Liver (tissue), 9 donors: ENCODE measurements around the gene MYBPH. TPM values are rescaled to one million over a fixed set of nuclear protein-coding genes. Genes with fewer than 3 reads are reported as not detected.

Source experiments
- DNase-seq: peaks from one replicate; pipeline ENCODE4 v3.0.0-alpha.2; 2017; ENCODE audit warnings: low spot score
- H3K27ac ChIP-seq, 2 donors: one replicate each; pipeline ENCODE4 v1.7.0; 2013; ENCODE audit warnings: inconsistent platforms in 2 of 2, low read length in 2 of 2, control low read depth in 1 of 2, low read depth in 1 of 2, mild to moderate bottlenecking in 1 of 2
- H3K27me3 ChIP-seq, 4 donors: one replicate each; pipeline versions ENCODE4 v1.6.1 to v1.7.0; 2013; ENCODE audit warnings: low read length in 3 of 4, inconsistent platforms in 1 of 4, mild to moderate bottlenecking in 1 of 4, moderate library complexity in 1 of 4; ENCODE audit not compliant: control insufficient read depth in 4 of 4, insufficient read depth in 4 of 4
- H3K36me3 ChIP-seq, 4 donors: one replicate each; pipeline versions ENCODE4 v1.6.1 to v1.7.0; 2013; ENCODE audit warnings: low read length in 3 of 4, mild to moderate bottlenecking in 3 of 4, low read depth in 1 of 4, moderate library complexity in 1 of 4; ENCODE audit not compliant: control insufficient read depth in 4 of 4, insufficient read depth in 3 of 4
- H3K4me1 ChIP-seq, 4 donors: one replicate each; pipeline versions ENCODE4 v1.6.1 to v1.7.0; 2013; ENCODE audit warnings: low read length in 3 of 4, mild to moderate bottlenecking in 3 of 4, moderate library complexity in 1 of 4; ENCODE audit not compliant: control insufficient read depth in 4 of 4, insufficient read depth in 4 of 4
- H3K4me3 ChIP-seq, 3 donors: one replicate each; pipeline versions ENCODE4 v1.6.1 to v1.7.0; 2013; ENCODE audit warnings: low read length in 3 of 3, control low read depth in 1 of 3, low read depth in 1 of 3, mild to moderate bottlenecking in 1 of 3
- H3K9ac ChIP-seq, 2 donors: one replicate each; pipeline ENCODE4 v1.7.0; 2013; ENCODE audit warnings: low read length in 2 of 2, mild to moderate bottlenecking in 2 of 2, moderate library complexity in 2 of 2, control low read depth in 1 of 2, low read depth in 1 of 2
- H3K9me3 ChIP-seq, 4 donors: one replicate each; pipeline versions ENCODE4 v1.6.1 to v1.7.0; 2013; ENCODE audit warnings: low read length in 3 of 4; ENCODE audit not compliant: control insufficient read depth in 4 of 4
- EGR1 ChIP-seq, 2 donors: IDR thresholded peaks; 2 replicates each; pipeline ENCODE4 v1.6.1; 2016 to 2018; ENCODE audit warnings: antibody characterized with exemption in 2 of 2, low read depth in 2 of 2
- FOXA1 ChIP-seq: IDR thresholded peaks from 2 replicates; pipeline ENCODE4 v1.6.1; 2016; ENCODE audit warnings: antibody characterized with exemption
- FOXA2 ChIP-seq: IDR thresholded peaks from 2 replicates; pipeline ENCODE4 v1.6.1; 2016; ENCODE audit warnings: antibody characterized with exemption
- GABPA ChIP-seq, 2 donors: IDR thresholded peaks in 1 of 2; conservative IDR thresholded peaks in 1 of 2; 2 replicates each; pipeline ENCODE4 v1.6.1; 2016; ENCODE audit warnings: antibody characterized with exemption in 2 of 2, mild to moderate bottlenecking in 1 of 2, moderate library complexity in 1 of 2
- HNF4A ChIP-seq, 2 donors: conservative IDR thresholded peaks; 2 replicates each; pipeline ENCODE4 v1.6.1; 2016; ENCODE audit warnings: antibody characterized with exemption in 2 of 2, mild to moderate bottlenecking in 2 of 2
- HNF4G ChIP-seq: IDR thresholded peaks from 2 replicates; pipeline ENCODE4 v1.6.1; 2016; ENCODE audit warnings: antibody characterized with exemption
- JUND ChIP-seq, 2 donors: IDR thresholded peaks; 2 replicates each; pipeline ENCODE4 v1.6.1; 2016; ENCODE audit warnings: antibody characterized with exemption in 2 of 2
- NR2F2 ChIP-seq: IDR thresholded peaks from 2 replicates; pipeline ENCODE4 v1.6.1; 2016; ENCODE audit warnings: antibody characterized with exemption
- RAD21 ChIP-seq, 2 donors: IDR thresholded peaks; 2 replicates each; pipeline ENCODE4 v1.6.1; 2016; ENCODE audit warnings: antibody characterized with exemption in 2 of 2, mild to moderate bottlenecking in 2 of 2
- RXRA ChIP-seq, 2 donors: IDR thresholded peaks; 2 replicates each; pipeline ENCODE4 v1.6.1; 2017 to 2018; ENCODE audit warnings: antibody characterized with exemption in 2 of 2, mild to moderate bottlenecking in 1 of 2
- SP1 ChIP-seq: IDR thresholded peaks from 2 replicates; pipeline ENCODE4 v1.6.1; 2018; ENCODE audit warnings: antibody characterized with exemption, mild to moderate bottlenecking
- TAF1 ChIP-seq: conservative IDR thresholded peaks from 2 replicates; pipeline ENCODE4 v1.6.1; 2016; ENCODE audit warnings: antibody characterized with exemption, mild to moderate bottlenecking
- YY1 ChIP-seq: IDR thresholded peaks from 2 replicates; pipeline ENCODE4 v1.6.1; 2016; ENCODE audit warnings: antibody characterized with exemption, mild to moderate bottlenecking
- ZBTB33 ChIP-seq: IDR thresholded peaks from 2 replicates; pipeline ENCODE4 v1.6.1; 2016; ENCODE audit warnings: antibody characterized with exemption
- WGBS: extraction: QIAGEN DNeasy Blood & Tissue Kit; methylation state at CpG from one replicate; pipeline ENCODE4 v1.1.7; 2013; 5-methylcytosine and 5-hydroxymethylcytosine counted together
- polyA plus RNA-seq, 2 donors: library from polyadenylated mRNA; stranded (reverse) in 1 of 2; unstranded in 1 of 2; fragments of 200-250 nt in 1 of 2; fragments of >200 nt in 1 of 2; fragmentation: Nextera tagmentation in 1 of 2; extraction: Ambion mirVana in 1 of 2; gene quantifications; one replicate each; pipeline versions ENCODE4 v1.2.1 to v1.2.3, GENCODE V29; 2013 to 2015
- total RNA-seq, 2 donors: library from RNA; depleted of rRNA; stranded (reverse); fragments of >200 nt; gene quantifications; one replicate each; pipeline ENCODE4 v1.2.3, GENCODE V29; 2014
- TF ChIP-seq, protein P1 (sequence below): IDR thresholded peaks from 2 replicates; pipeline ENCODE4 v1.6.1; 2016; ENCODE audit warnings: antibody characterized with exemption
- TF ChIP-seq, protein P2 (sequence below): IDR thresholded peaks from 2 replicates; pipeline ENCODE4 v1.6.1; 2016; ENCODE audit warnings: antibody characterized with exemption, mild to moderate bottlenecking
- TF ChIP-seq, protein P3 (sequence below): IDR thresholded peaks from 2 replicates; pipeline ENCODE4 v1.6.1; 2016; ENCODE audit warnings: antibody characterized with exemption
- donor health status: healthy.
- donor health status: healthy.
- donor health status: healthy.
- donor health status: healthy.
- donor health status: healthy.

The MYBPH gene
- total and polyA plus RNA-seq, 4 donors, result 0.09 TPM; not detected in 3

- DNase-seq, result no peak
- Histone ChIP-seq H3K4me1 (no peaks in the 10 kb centered on the region), H3K27me3 (no peaks in the 10 kb centered on the region), H3K27ac (no peak overlapping the region), H3K36me3 (no peaks in the 10 kb centered on the region), H3K4me3 (no peak overlapping the region), H3K9ac (no peak overlapping the region), H3K9me3 (no peaks in the 10 kb centered on the region)
- TF ChIP-seq RXRA (IDR thresholded peaks at IDR 0.05) (no peak), FOXA1 (no peak), SP1 (no peak), HNF4G (no peak), TAF1 (no peak), RAD21 (IDR thresholded peaks at IDR 0.05) (no peak), NR2F2 (no peak), EGR1 (IDR thresholded peaks at IDR 0.05; ENCODE audit: low read depth in 2 of 2) (no peak)
- 70% methylated on average over 9 of the region's 9 CpGs for WGBS
Measured at GRCh38 chr1:203215573-203215972, 39.9 kb upstream of the MYBPH start.

- no peaks in the 10 kb centered on the region for H3K27me3 ChIP-seq
- no peak for DNase-seq
- 78% methylated on average over 7 of the region's 7 CpGs for WGBS
- H3K36me3 ChIP-seq, result no peaks in the 10 kb centered on the region
- no peak overlapping the region for H3K9ac ChIP-seq
- no peaks in the 10 kb centered on the region for H3K9me3 ChIP-seq
- no peak overlapping the region for H3K27ac ChIP-seq
- H3K4me1 ChIP-seq, result no peaks in the 10 kb centered on the region
- H3K4me3 ChIP-seq, result no peak overlapping the region
- TF ChIP-seq GABPA (IDR thresholded peaks at IDR 0.05 in 1 of 2, conservative IDR thresholded peaks at IDR 0.05 in 1 of 2) (no peak), HNF4A (conservative IDR thresholded peaks at IDR 0.05) (no peak), HNF4G (no peak), SP1 (no peak), YY1 (no peak), FOXA2 (no peak), RXRA (IDR thresholded peaks at IDR 0.05) (no peak), EGR1 (IDR thresholded peaks at IDR 0.05; ENCODE audit: low read depth in 2 of 2) (no peak), RAD21 (IDR thresholded peaks at IDR 0.05) (no peak), ZBTB33 (no peak), NR2F2 (no peak), JUND (IDR thresholded peaks at IDR 0.05) (no peak)
- TF ChIP-seq, protein P1, sequence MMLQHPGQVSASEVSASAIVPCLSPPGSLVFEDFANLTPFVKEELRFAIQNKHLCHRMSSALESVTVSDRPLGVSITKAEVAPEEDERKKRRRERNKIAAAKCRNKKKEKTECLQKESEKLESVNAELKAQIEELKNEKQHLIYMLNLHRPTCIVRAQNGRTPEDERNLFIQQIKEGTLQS, result no peak
- TF ChIP-seq, protein P2, sequence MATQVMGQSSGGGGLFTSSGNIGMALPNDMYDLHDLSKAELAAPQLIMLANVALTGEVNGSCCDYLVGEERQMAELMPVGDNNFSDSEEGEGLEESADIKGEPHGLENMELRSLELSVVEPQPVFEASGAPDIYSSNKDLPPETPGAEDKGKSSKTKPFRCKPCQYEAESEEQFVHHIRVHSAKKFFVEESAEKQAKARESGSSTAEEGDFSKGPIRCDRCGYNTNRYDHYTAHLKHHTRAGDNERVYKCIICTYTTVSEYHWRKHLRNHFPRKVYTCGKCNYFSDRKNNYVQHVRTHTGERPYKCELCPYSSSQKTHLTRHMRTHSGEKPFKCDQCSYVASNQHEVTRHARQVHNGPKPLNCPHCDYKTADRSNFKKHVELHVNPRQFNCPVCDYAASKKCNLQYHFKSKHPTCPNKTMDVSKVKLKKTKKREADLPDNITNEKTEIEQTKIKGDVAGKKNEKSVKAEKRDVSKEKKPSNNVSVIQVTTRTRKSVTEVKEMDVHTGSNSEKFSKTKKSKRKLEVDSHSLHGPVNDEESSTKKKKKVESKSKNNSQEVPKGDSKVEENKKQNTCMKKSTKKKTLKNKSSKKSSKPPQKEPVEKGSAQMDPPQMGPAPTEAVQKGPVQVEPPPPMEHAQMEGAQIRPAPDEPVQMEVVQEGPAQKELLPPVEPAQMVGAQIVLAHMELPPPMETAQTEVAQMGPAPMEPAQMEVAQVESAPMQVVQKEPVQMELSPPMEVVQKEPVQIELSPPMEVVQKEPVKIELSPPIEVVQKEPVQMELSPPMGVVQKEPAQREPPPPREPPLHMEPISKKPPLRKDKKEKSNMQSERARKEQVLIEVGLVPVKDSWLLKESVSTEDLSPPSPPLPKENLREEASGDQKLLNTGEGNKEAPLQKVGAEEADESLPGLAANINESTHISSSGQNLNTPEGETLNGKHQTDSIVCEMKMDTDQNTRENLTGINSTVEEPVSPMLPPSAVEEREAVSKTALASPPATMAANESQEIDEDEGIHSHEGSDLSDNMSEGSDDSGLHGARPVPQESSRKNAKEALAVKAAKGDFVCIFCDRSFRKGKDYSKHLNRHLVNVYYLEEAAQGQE, result no peak
- TF ChIP-seq, protein P3, sequence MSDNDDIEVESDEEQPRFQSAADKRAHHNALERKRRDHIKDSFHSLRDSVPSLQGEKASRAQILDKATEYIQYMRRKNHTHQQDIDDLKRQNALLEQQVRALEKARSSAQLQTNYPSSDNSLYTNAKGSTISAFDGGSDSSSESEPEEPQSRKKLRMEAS, result no peak
Measured at GRCh38 chr1:203214871-203215270, 39.2 kb upstream of the MYBPH start.
